Stimulated activated CD4-positive, alpha-beta T cell treated with anti-CD3 and anti-CD28 coated beads, Interleukin-12 subunit alpha, Interleukin-12 subunit beta, amount 100 ng/mL, for 48 hours (primary cell): Measurements from ENCODE around the gene GRSF1.
"Not testable (repeated sequence)": the region's sequence is repeated elsewhere in the genome, so short reads cannot be mapped to it uniquely, and the experiment has no call there.

Experiments
- DNase-seq, 3 donors: peaks; one replicate each; pipeline ENCODE4 v3.0.0-alpha.2; 2020; ENCODE audit warnings: low read depth in 2 of 3, low spot score in 1 of 3

Gene GRSF1

GRCh38 chr4:70839589-70840093 is at the start of gene GRSF1:
TSS of gene GRSF1 (minus strand) at chr4:70839890. CDS start at chr4:70839827, 63 bp downstream.
- peak; percentile 88 to 91 (median 90) for DNase-seq

- no peak for DNase-seq
These were observed 45.5 kb upstream of the GRSF1 start for GRCh38 chr4:70885174-70885573.

GRCh38 chr4:70880739-70881138 is 41.0 kb upstream of the GRSF1 start:
- no peak for DNase-seq

- no peak for DNase-seq
These were observed 37.9 kb upstream of the GRSF1 start for GRCh38 chr4:70877556-70877955.

GRCh38 chr4:70874268-70875156 is 34.8 kb upstream of the GRSF1 start:
- no peak for DNase-seq

- DNase-seq = no peak
These were observed 33.5 kb upstream of the GRSF1 start for GRCh38 chr4:70873216-70873615.

GRCh38 chr4:70868778-70869177 is 29.1 kb upstream of the GRSF1 start:
- DNase-seq = no peak

GRCh38 chr4:70863099-70863790 is 23.6 kb upstream of the GRSF1 start:
- no peak for DNase-seq

GRCh38 chr4:70859066-70859465 is 19.4 kb upstream of the GRSF1 start:
- DNase-seq = no peak

GRCh38 chr4:70858454-70858853 is 18.8 kb upstream of the GRSF1 start:
- no peak for DNase-seq

GRCh38 chr4:70855464-70855863 is 15.8 kb upstream of the GRSF1 start:
- DNase-seq = no peak

GRCh38 chr4:70849291-70849690 is 9.6 kb upstream of the GRSF1 start:
- no peak for DNase-seq

- DNase-seq = no peak
These were observed 4.5 kb upstream of the GRSF1 start for GRCh38 chr4:70844180-70844579.

- no peak for DNase-seq
These were observed 3.2 kb upstream of the GRSF1 start for GRCh38 chr4:70842761-70843435.

- DNase-seq = no peak
These were observed 2.3 kb upstream of the GRSF1 start for GRCh38 chr4:70841951-70842350.

GRCh38 chr4:70841211-70841610 is 1.5 kb upstream of the GRSF1 start:
- DNase-seq = no peak

- DNase-seq = not testable (repeated sequence)
These were observed 941 bp upstream of the GRSF1 start for GRCh38 chr4:70840631-70841030.

- peak; percentile 61 to 68 (median 66) for DNase-seq
These were observed 447 bp upstream of the GRSF1 start for GRCh38 chr4:70840137-70840536.

GRCh38 chr4:70838666-70839588 is 763 bp downstream of the GRSF1 start:
- DNase-seq = peak; percentile 37 to 58 (median 53)

- no peak for DNase-seq
These were observed 1.5 kb downstream of the GRSF1 start for GRCh38 chr4:70838204-70838603.
